Measurements from ENCODE around the gene ZRANB3. TPM values are rescaled to one million over a fixed set of nuclear protein-coding genes. Genes with fewer than 3 reads are reported as not detected.
"Not testable (repeated sequence)": the region's sequence is repeated elsewhere in the genome, so short reads cannot be mapped to it uniquely, and the experiment has no call there.

ZRANB3 gene
- total RNA-seq, 2 experiments from 2014 or later, result 10.2 to 10.7 TPM

DNA sequence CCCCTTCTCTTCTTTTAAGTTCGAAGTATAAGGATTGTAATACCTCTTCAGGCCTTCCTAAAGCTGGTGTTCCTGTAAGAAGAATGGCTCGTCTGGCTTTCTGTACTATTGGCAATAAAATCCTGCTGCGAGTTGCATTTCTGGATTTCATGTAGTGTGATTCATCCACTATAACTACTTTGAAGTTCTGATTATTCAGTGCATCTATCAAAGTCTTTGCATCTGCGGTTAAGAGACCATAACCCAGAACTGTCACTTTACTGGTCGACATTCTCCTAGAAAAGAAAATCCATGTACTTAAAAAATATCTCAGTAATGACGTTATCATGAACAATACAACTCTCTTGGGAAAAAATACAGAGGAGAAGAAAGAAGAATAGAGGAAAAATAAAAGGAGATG is 181.1 kb downstream of the ZRANB3 start:
- ChIA-PET CTCF (interaction anchor here (0.6 kb wide), 1 partner anchor 554 kb away, joined by 3 read pairs; no protein-coding TSS in a partner anchor), POLR2A (no interaction called here)

- POLR2A ChIA-PET, CTCF ChIA-PET: not testable (repeated sequence)
Measured at GRCh38 chr2:135348096-135348704, 182.8 kb downstream of the ZRANB3 start.

- CTCF ChIA-PET, result no interaction called here
- POLR2A ChIA-PET, result no interaction called here
Measured at GRCh38 chr2:135337071-135337470, 193.9 kb downstream of the ZRANB3 start.

DNA sequence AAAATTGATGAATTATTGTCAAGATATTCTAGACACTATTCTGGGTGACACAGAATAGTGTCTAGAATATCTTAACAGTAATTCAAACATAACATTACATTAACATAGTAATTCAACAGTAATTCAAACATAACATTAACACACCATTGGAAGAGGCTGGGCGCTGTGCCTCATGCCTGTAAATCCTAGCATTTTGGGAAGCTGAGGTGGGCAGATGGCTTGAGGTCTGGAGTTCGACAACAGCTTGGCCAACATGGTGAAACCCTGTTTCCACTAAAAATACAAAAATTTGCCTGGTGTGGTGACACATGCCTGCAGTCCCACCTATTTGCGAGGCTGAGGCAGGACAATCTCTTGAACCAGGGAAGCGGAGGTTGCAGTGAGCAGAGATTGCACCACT is 195.8 kb downstream of the ZRANB3 start:
- POLR2A ChIA-PET, result no interaction called here

GRCh38 chr2:135327146-135327545 is 203.9 kb downstream of the ZRANB3 start:
- CTCF ChIA-PET, result no interaction called here
- POLR2A ChIA-PET, result no interaction called here

More for the DNA sequence above, 195.8 kb downstream of the ZRANB3 start:
- CTCF ChIA-PET, result no interaction called here

DNA sequence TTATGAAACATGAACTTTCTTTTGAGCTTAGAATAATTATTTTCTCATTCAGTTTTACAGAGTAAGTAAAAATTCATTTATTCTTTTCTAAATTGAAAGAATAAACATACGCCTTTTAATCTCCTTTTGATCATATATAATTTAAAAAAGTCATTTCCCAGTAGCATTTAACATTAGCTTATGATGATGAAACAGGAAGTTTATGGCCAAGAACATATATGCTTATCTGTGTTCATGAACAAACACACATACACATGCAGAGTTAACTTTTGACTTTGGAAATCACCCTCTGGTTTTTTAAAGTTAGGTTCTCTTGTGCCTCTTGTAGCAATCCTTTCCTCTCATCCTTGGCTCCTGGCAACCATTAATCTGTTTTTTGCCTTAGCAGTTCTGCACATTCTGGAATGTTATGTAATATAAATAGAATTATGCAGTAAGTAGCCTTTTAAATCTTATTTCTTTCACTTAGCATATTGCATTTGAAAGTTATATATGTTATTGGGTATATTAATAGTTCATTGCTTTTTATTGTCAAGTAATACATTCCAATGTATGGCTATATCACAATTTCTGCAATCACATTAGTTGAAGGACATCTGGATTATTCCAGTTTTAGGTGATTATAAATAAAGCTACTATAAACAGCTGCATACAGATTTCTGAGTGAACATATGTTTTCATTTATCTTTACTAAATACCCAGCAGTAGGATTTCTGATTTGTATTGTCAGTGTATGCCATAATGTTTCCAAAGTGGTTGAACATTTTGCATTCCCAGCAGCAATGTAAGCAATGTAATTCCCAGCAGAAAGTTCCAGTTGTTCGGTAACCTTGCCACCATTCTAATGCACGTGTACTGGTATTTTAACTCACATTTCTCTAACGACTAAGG is 210.3 kb downstream of the ZRANB3 start:
- POLR2A ChIA-PET, result no interaction called here
- CTCF ChIA-PET, result no interaction called here

- ChIA-PET POLR2A (no interaction called here), CTCF (no interaction called here)
Measured at GRCh38 chr2:135318808-135319207, 212.2 kb downstream of the ZRANB3 start.

- CTCF ChIA-PET, result no interaction called here
- POLR2A ChIA-PET, result no interaction called here
Measured at GRCh38 chr2:135317375-135317774, 213.6 kb downstream of the ZRANB3 start.

DNA sequence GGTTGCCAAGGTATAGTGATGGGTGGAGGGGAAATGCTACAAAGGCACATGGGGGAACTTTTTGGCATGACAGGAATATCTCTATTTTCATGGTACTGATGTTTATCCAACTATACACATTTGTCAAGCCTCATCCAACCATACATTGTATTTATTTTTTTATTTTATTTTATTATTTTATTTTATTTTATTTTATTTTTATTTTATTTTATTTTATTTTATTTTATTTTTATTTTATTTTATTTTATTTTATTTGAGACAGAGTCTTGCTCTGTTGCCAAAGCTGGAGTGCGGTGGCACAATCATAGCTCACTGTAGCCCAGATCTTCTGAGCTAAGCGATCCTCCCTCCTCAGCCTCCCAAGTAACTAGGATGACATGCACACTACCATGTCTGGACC is 219.1 kb downstream of the ZRANB3 start:
- POLR2A ChIA-PET, result no interaction called here
- CTCF ChIA-PET, result no interaction called here

GRCh38 chr2:135311268-135311667 is 219.8 kb downstream of the ZRANB3 start:
- ChIA-PET POLR2A (no interaction called here), CTCF (no interaction called here)

DNA sequence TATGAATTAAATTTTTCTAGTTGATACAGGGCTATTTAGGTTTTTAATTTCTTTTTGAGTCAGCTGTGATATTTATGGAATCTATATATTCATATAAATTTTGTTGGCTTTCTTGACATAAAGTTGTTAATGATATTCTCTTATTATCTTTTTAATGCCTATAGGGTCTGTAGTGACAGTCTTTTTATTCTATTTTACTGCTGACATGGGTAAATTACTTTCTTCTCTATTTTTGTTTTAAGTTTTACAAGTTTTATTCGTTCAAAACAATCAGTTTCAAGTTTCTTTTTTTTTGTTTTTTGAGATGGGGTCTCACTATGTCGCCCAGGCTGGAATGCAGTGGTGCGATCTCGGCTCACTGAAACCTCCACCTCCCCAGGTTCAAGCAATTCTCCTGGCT is 226.3 kb downstream of the ZRANB3 start:
- CTCF ChIA-PET, result interaction anchor here (0.6 kb wide), 1 partner anchor 90 kb away, joined by 4 read pairs; no protein-coding TSS in a partner anchor

GRCh38 chr2:135299658-135300244 is 231.3 kb downstream of the ZRANB3 start:
- POLR2A ChIA-PET, result no interaction called here
- CTCF ChIA-PET, result no interaction called here

More for the DNA sequence above, 226.3 kb downstream of the ZRANB3 start:
- POLR2A ChIA-PET, result no interaction called here

- POLR2A ChIA-PET, result no interaction called here
- CTCF ChIA-PET, result no interaction called here
Measured at GRCh38 chr2:135299165-135299564, 231.9 kb downstream of the ZRANB3 start.

- POLR2A ChIA-PET, CTCF ChIA-PET: not testable (repeated sequence)
Measured at GRCh38 chr2:135287121-135287520, 243.9 kb downstream of the ZRANB3 start.

DNA sequence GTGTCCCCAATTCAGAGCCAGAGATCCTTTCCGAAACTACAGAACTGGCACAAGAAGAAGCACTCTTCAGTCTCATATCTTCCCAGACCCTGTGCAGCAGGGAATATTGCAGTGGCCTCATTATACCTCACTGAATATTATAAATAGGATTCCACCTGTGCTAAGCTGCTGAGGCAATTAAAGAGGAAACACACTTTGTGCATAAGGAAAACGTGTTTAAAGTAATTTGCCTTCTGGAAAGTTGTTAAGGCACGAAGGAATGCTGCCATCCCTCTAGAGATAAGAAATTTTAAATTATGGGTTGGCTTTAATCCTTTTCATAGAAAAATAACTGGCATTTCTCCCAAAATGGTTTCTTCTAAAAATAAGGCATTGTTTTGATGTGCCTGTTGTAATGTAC is 245.6 kb downstream of the ZRANB3 start:
- ChIA-PET CTCF (no interaction called here), POLR2A (no interaction called here)

GRCh38 chr2:135281379-135281778 is 249.6 kb downstream of the ZRANB3 start:
- CTCF ChIA-PET, result no interaction called here
- POLR2A ChIA-PET, result no interaction called here

DNA sequence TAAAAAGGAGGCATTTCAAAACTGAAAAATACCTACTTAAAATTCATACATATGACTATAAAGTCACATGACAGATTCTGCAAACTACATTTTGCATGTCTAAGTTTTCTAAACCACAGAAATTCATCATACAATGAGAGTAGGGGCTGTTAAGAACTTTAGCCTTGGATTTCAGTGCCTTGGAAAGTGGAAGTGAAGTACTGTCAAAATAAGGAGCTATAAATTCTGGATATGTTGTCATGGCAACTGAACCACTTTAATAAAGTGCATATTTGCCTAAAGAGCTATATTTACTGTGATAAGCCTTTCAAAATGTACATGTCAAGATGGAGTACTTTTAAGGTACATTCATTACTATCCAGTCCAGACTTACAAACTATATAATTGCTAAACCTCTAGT is 251.8 kb downstream of the ZRANB3 start:
- CTCF ChIA-PET, result no interaction called here
- POLR2A ChIA-PET, result no interaction called here

GRCh38 chr2:135276525-135276924 is 254.5 kb downstream of the ZRANB3 start:
- CTCF ChIA-PET, result no interaction called here
- POLR2A ChIA-PET, result no interaction called here

- ChIA-PET POLR2A (no interaction called here), CTCF (no interaction called here)
Measured at GRCh38 chr2:135271006-135271405, 260.0 kb downstream of the ZRANB3 start.

DNA sequence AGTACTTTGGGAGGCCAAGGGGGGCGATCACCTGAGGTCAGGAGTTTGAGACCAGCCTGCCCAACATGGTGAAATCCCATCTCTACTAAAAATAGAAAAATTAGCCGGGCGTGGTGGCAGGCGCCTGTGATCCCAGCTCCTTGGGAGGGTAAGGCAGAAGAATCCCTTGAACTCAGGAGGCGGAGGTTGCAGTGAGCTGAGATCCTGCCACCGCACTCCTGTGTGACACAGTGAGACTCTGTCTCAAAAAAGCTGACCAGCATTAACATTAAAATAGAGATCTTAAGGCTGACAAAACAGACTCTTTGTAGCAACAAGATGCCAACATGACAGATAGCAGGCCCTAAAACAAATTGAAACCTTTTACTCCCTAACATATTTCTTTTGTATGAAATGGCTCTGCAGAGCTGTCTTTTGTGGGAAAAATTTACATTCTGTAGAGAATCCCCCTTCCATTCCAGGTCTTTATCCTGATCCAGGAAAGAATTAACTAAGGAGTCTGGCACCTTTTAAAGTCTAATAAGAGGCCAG is 265.0 kb downstream of the ZRANB3 start:
- ChIA-PET POLR2A (no interaction called here), CTCF (no interaction called here)

- ChIA-PET POLR2A (no interaction called here), CTCF (no interaction called here)
Measured at GRCh38 chr2:135259123-135259522, 271.9 kb downstream of the ZRANB3 start.
